Liver (tissue), 9 donors: Measurements from ENCODE around the gene COBL. TPM values are rescaled to one million over a fixed set of nuclear protein-coding genes. Genes with fewer than 3 reads are reported as not detected.

Source experiments
- DNase-seq: peaks from one replicate; pipeline ENCODE4 v3.0.0-alpha.2; 2017; ENCODE audit warnings: low spot score
- H3K27ac ChIP-seq, 2 donors: one replicate each; pipeline ENCODE4 v1.7.0; 2013; ENCODE audit warnings: inconsistent platforms in 2 of 2, low read length in 2 of 2, control low read depth in 1 of 2, low read depth in 1 of 2, mild to moderate bottlenecking in 1 of 2
- H3K27me3 ChIP-seq, 4 donors: one replicate each; pipeline versions ENCODE4 v1.6.1 to v1.7.0; 2013; ENCODE audit warnings: low read length in 3 of 4, inconsistent platforms in 1 of 4, mild to moderate bottlenecking in 1 of 4, moderate library complexity in 1 of 4; ENCODE audit not compliant: control insufficient read depth in 4 of 4, insufficient read depth in 4 of 4
- H3K36me3 ChIP-seq, 4 donors: one replicate each; pipeline versions ENCODE4 v1.6.1 to v1.7.0; 2013; ENCODE audit warnings: low read length in 3 of 4, mild to moderate bottlenecking in 3 of 4, low read depth in 1 of 4, moderate library complexity in 1 of 4; ENCODE audit not compliant: control insufficient read depth in 4 of 4, insufficient read depth in 3 of 4
- H3K4me1 ChIP-seq, 4 donors: one replicate each; pipeline versions ENCODE4 v1.6.1 to v1.7.0; 2013; ENCODE audit warnings: low read length in 3 of 4, mild to moderate bottlenecking in 3 of 4, moderate library complexity in 1 of 4; ENCODE audit not compliant: control insufficient read depth in 4 of 4, insufficient read depth in 4 of 4
- H3K4me3 ChIP-seq, 3 donors: one replicate each; pipeline versions ENCODE4 v1.6.1 to v1.7.0; 2013; ENCODE audit warnings: low read length in 3 of 3, control low read depth in 1 of 3, low read depth in 1 of 3, mild to moderate bottlenecking in 1 of 3
- H3K9ac ChIP-seq, 2 donors: one replicate each; pipeline ENCODE4 v1.7.0; 2013; ENCODE audit warnings: low read length in 2 of 2, mild to moderate bottlenecking in 2 of 2, moderate library complexity in 2 of 2, control low read depth in 1 of 2, low read depth in 1 of 2
- H3K9me3 ChIP-seq, 4 donors: one replicate each; pipeline versions ENCODE4 v1.6.1 to v1.7.0; 2013; ENCODE audit warnings: low read length in 3 of 4; ENCODE audit not compliant: control insufficient read depth in 4 of 4
- ATF3 ChIP-seq: IDR thresholded peaks from 2 replicates; pipeline ENCODE4 v1.6.1; 2016; ENCODE audit warnings: antibody characterized with exemption
- EGR1 ChIP-seq, 2 donors: IDR thresholded peaks; 2 replicates each; pipeline ENCODE4 v1.6.1; 2016 to 2018; ENCODE audit warnings: antibody characterized with exemption in 2 of 2, low read depth in 2 of 2
- FOXA1 ChIP-seq: IDR thresholded peaks from 2 replicates; pipeline ENCODE4 v1.6.1; 2016; ENCODE audit warnings: antibody characterized with exemption
- FOXA2 ChIP-seq: IDR thresholded peaks from 2 replicates; pipeline ENCODE4 v1.6.1; 2016; ENCODE audit warnings: antibody characterized with exemption
- GABPA ChIP-seq, 2 donors: IDR thresholded peaks in 1 of 2; conservative IDR thresholded peaks in 1 of 2; 2 replicates each; pipeline ENCODE4 v1.6.1; 2016; ENCODE audit warnings: antibody characterized with exemption in 2 of 2, mild to moderate bottlenecking in 1 of 2, moderate library complexity in 1 of 2
- HNF4A ChIP-seq, 2 donors: conservative IDR thresholded peaks; 2 replicates each; pipeline ENCODE4 v1.6.1; 2016; ENCODE audit warnings: antibody characterized with exemption in 2 of 2, mild to moderate bottlenecking in 2 of 2
- HNF4G ChIP-seq: IDR thresholded peaks from 2 replicates; pipeline ENCODE4 v1.6.1; 2016; ENCODE audit warnings: antibody characterized with exemption
- JUND ChIP-seq, 2 donors: IDR thresholded peaks; 2 replicates each; pipeline ENCODE4 v1.6.1; 2016; ENCODE audit warnings: antibody characterized with exemption in 2 of 2
- MAX ChIP-seq: IDR thresholded peaks from 2 replicates; pipeline ENCODE4 v1.6.1; 2016; ENCODE audit warnings: antibody characterized with exemption
- RAD21 ChIP-seq, 2 donors: IDR thresholded peaks; 2 replicates each; pipeline ENCODE4 v1.6.1; 2016; ENCODE audit warnings: antibody characterized with exemption in 2 of 2, mild to moderate bottlenecking in 2 of 2
- REST ChIP-seq: IDR thresholded peaks from 2 replicates; pipeline ENCODE4 v1.6.1; 2016; ENCODE audit warnings: antibody characterized with exemption, mild to moderate bottlenecking
- RXRA ChIP-seq, 2 donors: IDR thresholded peaks; 2 replicates each; pipeline ENCODE4 v1.6.1; 2017 to 2018; ENCODE audit warnings: antibody characterized with exemption in 2 of 2, mild to moderate bottlenecking in 1 of 2
- SP1 ChIP-seq: IDR thresholded peaks from 2 replicates; pipeline ENCODE4 v1.6.1; 2018; ENCODE audit warnings: antibody characterized with exemption, mild to moderate bottlenecking
- TAF1 ChIP-seq: conservative IDR thresholded peaks from 2 replicates; pipeline ENCODE4 v1.6.1; 2016; ENCODE audit warnings: antibody characterized with exemption, mild to moderate bottlenecking
- YY1 ChIP-seq: IDR thresholded peaks from 2 replicates; pipeline ENCODE4 v1.6.1; 2016; ENCODE audit warnings: antibody characterized with exemption, mild to moderate bottlenecking
- ZBTB33 ChIP-seq: IDR thresholded peaks from 2 replicates; pipeline ENCODE4 v1.6.1; 2016; ENCODE audit warnings: antibody characterized with exemption
- WGBS: extraction: QIAGEN DNeasy Blood & Tissue Kit; methylation state at CpG from one replicate; pipeline ENCODE4 v1.1.7; 2013; 5-methylcytosine and 5-hydroxymethylcytosine counted together
- polyA plus RNA-seq, 2 donors: library from polyadenylated mRNA; stranded (reverse) in 1 of 2; unstranded in 1 of 2; fragments of 200-250 nt in 1 of 2; fragments of >200 nt in 1 of 2; fragmentation: Nextera tagmentation in 1 of 2; extraction: Ambion mirVana in 1 of 2; gene quantifications; one replicate each; pipeline versions ENCODE4 v1.2.1 to v1.2.3, GENCODE V29; 2013 to 2015
- total RNA-seq, 2 donors: library from RNA; depleted of rRNA; stranded (reverse); fragments of >200 nt; gene quantifications; one replicate each; pipeline ENCODE4 v1.2.3, GENCODE V29; 2014
- donor health status: healthy.
- donor health status: healthy.
- donor health status: healthy.
- donor health status: healthy.
- donor health status: healthy.

COBL gene
- total and polyA plus RNA-seq, 4 donors: 5.8 to 18.7 (median 10.7) TPM

- Histone ChIP-seq H3K4me1 (no peaks in the 10 kb centered on the region), H3K36me3 (peaks cover 0 to 17% (median 7%) of the 10 kb centered on the region in 4 donors), H3K27ac (no peak overlapping the region), H3K27me3 (no peaks in the 10 kb centered on the region), H3K9ac (no peak overlapping the region), H3K9me3 (no peaks in the 10 kb centered on the region), H3K4me3 (no peak overlapping the region)
- TF ChIP-seq ATF3 (no peak), RAD21 (IDR thresholded peaks at IDR 0.05) (no peak), SP1 (no peak), REST (no peak), FOXA1 (no peak), HNF4A (conservative IDR thresholded peaks at IDR 0.05) (no peak), EGR1 (IDR thresholded peaks at IDR 0.05; ENCODE audit: low read depth in 2 of 2) (no peak), FOXA2 (no peak), JUND (IDR thresholded peaks at IDR 0.05) (no peak), TAF1 (no peak), MAX (no peak), GABPA (IDR thresholded peaks at IDR 0.05 in 1 of 2, conservative IDR thresholded peaks at IDR 0.05 in 1 of 2) (no peak), RXRA (IDR thresholded peaks at IDR 0.05) (no peak), ZBTB33 (no peak), HNF4G (no peak), YY1 (no peak)
- 84% methylated on average over 8 of the region's 8 CpGs for WGBS
- DNase-seq: no peak
Measured at GRCh38 chr7:51084121-51084520, 232.5 kb downstream of the COBL start.

- no peaks in the 10 kb centered on the region for H3K9me3 ChIP-seq
- H3K27me3 ChIP-seq: no peaks in the 10 kb centered on the region
- H3K36me3 ChIP-seq: peaks cover 0 to 18% (median 6%) of the 10 kb centered on the region in 4 donors
- no peak for DNase-seq
- no peak overlapping the region for H3K27ac ChIP-seq
- TF ChIP-seq ATF3 (no peak), FOXA1 (no peak)
- no peaks in the 10 kb centered on the region for H3K4me1 ChIP-seq
- 96% methylated on average over 14 of the region's 14 CpGs for WGBS
- no peak overlapping the region for H3K4me3 ChIP-seq
- H3K9ac ChIP-seq: no peak overlapping the region
Measured at GRCh38 chr7:51082940-51083533, 233.6 kb downstream of the COBL start.
